Uterus (tissue), 2 donors: ENCODE results near the gene LRAT.

Experiments used
- CTCF ChIP-seq, 4 experiments: fragments of 200-600 bp in 2 of 4; fragments of 450-650 bp in 2 of 4; sonication (generic) in 2 of 4; IDR thresholded peaks; one replicate each; pipeline ENCODE4 v1.5.1; 2016 to 2019; ENCODE audit warnings: antibody characterized with exemption in 4 of 4, mild to moderate bottlenecking in 2 of 4, moderate library complexity in 1 of 4
- POLR2A ChIP-seq, 2 donors: fragments of 450-650 bp; IDR thresholded peaks; one replicate each; pipeline ENCODE4 v1.6.1; 2016; ENCODE audit warnings: antibody characterized with exemption in 2 of 2, mild to moderate bottlenecking in 1 of 2, moderate library complexity in 1 of 2

- no peak for TF ChIP-seq POLR2A (IDR thresholded peaks at IDR 0.05)
- no peak for TF ChIP-seq CTCF (IDR thresholded peaks at IDR 0.05)
Measured at GRCh38 chr4:154722262-154722661, 21.5 kb upstream of the LRAT start.
